HUES48 (cell line): ENCODE data around the gene RNF181.
A peak's percentile ranks its signal among the peaks of the same experiment; 100 is the strongest.
"Not testable (repeated sequence)": the region's sequence is repeated elsewhere in the genome, so short reads cannot be mapped to it uniquely, and the experiment has no call there.

Source experiments
- H3K27ac ChIP-seq: one replicate; pipeline ENCODE4 v1.7.0; 2013; ENCODE audit warnings: low read depth, low read length, inconsistent platforms
- H3K27me3 ChIP-seq: 2 replicates; pipeline ENCODE4 v1.6.1; 2013; ENCODE audit warnings: mild to moderate bottlenecking, low read length; ENCODE audit not compliant: control insufficient read depth, insufficient read depth
- H3K36me3 ChIP-seq: 2 replicates; pipeline ENCODE4 v1.6.1; 2013; ENCODE audit warnings: low read length; ENCODE audit not compliant: control insufficient read depth, insufficient read depth
- H3K4me1 ChIP-seq: 2 replicates; pipeline ENCODE4 v1.6.1; 2013; ENCODE audit warnings: mild to moderate bottlenecking, low read length; ENCODE audit not compliant: control insufficient read depth, insufficient read depth
- H3K4me3 ChIP-seq: 2 replicates; pipeline ENCODE4 v1.5.1; 2013; ENCODE audit warnings: mild to moderate bottlenecking, low read depth, low read length
- H3K9ac ChIP-seq: 2 replicates; pipeline ENCODE4 v1.6.1; 2013; ENCODE audit warnings: mild to moderate bottlenecking, low read depth, low read length, moderate library complexity
- H3K9me3 ChIP-seq: 2 replicates; pipeline ENCODE4 v1.6.1; 2013; ENCODE audit warnings: low read length; ENCODE audit not compliant: control insufficient read depth, insufficient read depth

Gene RNF181

GRCh38 chr2:85554980-85555612 lies 40.4 kb upstream of the RNF181 start:
- H3K27me3 ChIP-seq: no peaks in the 10 kb centered on the region
- no peaks in the 10 kb centered on the region for H3K4me1 ChIP-seq
- no peaks in the 10 kb centered on the region for H3K9me3 ChIP-seq
- no peak overlapping the region for H3K9ac ChIP-seq
- no peak overlapping the region for H3K4me3 ChIP-seq
- H3K27ac ChIP-seq: no peak overlapping the region
- peaks cover 85% of the 10 kb centered on the region for H3K36me3 ChIP-seq

GRCh38 chr2:85557130-85557529 lies 38.4 kb upstream of the RNF181 start:
- no peaks in the 10 kb centered on the region for H3K9me3 ChIP-seq
- no peak overlapping the region for H3K4me3 ChIP-seq
- H3K27ac ChIP-seq: no peak overlapping the region
- peaks cover 66% of the 10 kb centered on the region for H3K36me3 ChIP-seq
- no peak overlapping the region for H3K9ac ChIP-seq
- H3K4me1 ChIP-seq: no peaks in the 10 kb centered on the region
- H3K27me3 ChIP-seq: no peaks in the 10 kb centered on the region

GRCh38 chr2:85558160-85558559 lies 37.4 kb upstream of the RNF181 start:
- H3K9me3 ChIP-seq: no peaks in the 10 kb centered on the region
- no peak overlapping the region for H3K27ac ChIP-seq
- H3K27me3 ChIP-seq: no peaks in the 10 kb centered on the region
- H3K36me3 ChIP-seq: peaks cover 56% of the 10 kb centered on the region
- no peak overlapping the region for H3K4me3 ChIP-seq
- H3K4me1 ChIP-seq: no peaks in the 10 kb centered on the region
- no peak overlapping the region for H3K9ac ChIP-seq

- H3K27ac ChIP-seq, H3K27me3 ChIP-seq, H3K9me3 ChIP-seq, H3K4me1 ChIP-seq: not testable (repeated sequence)
- Histone ChIP-seq H3K36me3 (peaks cover 37% of the 10 kb centered on the region), H3K4me3 (peak overlapping the region; percentile 93), H3K9ac (0 out of 2 replicates have a peak overlapping the region, but pooled peaks have one; percentile 70)
Measured at GRCh38 chr2:85560403-85560726, 35.2 kb upstream of the RNF181 start.

GRCh38 chr2:85560812-85561279 lies 34.7 kb upstream of the RNF181 start:
- H3K27ac ChIP-seq: peak overlapping the region; percentile 97
- no peaks in the 10 kb centered on the region for H3K9me3 ChIP-seq
- peak overlapping the region; percentile 93 for H3K4me3 ChIP-seq
- peaks cover 32% of the 10 kb centered on the region for H3K36me3 ChIP-seq
- H3K27me3 ChIP-seq: no peaks in the 10 kb centered on the region
- H3K9ac ChIP-seq: peak overlapping the region; percentile 70
- H3K4me1 ChIP-seq: no peaks in the 10 kb centered on the region

- H3K9ac ChIP-seq: peak within 1 kb of the TSS; percentile 96
- H3K9me3 ChIP-seq: no peaks in the 10 kb centered on the region
- peaks cover 26% of the 10 kb centered on the region for H3K36me3 ChIP-seq
- H3K4me3 ChIP-seq: peak within 1 kb of the TSS; percentile 93
- H3K27me3 ChIP-seq: no peaks in the 10 kb centered on the region
- H3K27ac ChIP-seq: peak within 1 kb of the TSS; percentile 97
- H3K4me1 ChIP-seq: no peaks in the 10 kb centered on the region
Measured at GRCh38 chr2:85561280-85562212, 34.0 kb upstream of the RNF181 start, which contains the start of gene GGCX. GGCX (minus strand) TSS chr2:85561493; CDS start chr2:85561428, 65 bp downstream.

- Histone ChIP-seq H3K4me3 (no peak overlapping the region), H3K36me3 (peaks cover under 1% of the 10 kb centered on the region; the same call in 1 of the 2 replicates), H3K27me3 (peaks cover under 1% of the 10 kb centered on the region; the same call in 1 of the 2 replicates), H3K4me1 (no peaks in the 10 kb centered on the region), H3K27ac (no peak overlapping the region), H3K9me3 (no peaks in the 10 kb centered on the region), H3K9ac (no peak overlapping the region)
Measured at GRCh38 chr2:85564144-85564563, 31.4 kb upstream of the RNF181 start.

- Histone ChIP-seq H3K36me3 (no peaks in the 10 kb centered on the region), H3K27me3 (peaks cover 19% of the 10 kb centered on the region), H3K9ac (no peak overlapping the region), H3K4me3 (no peak overlapping the region), H3K27ac (no peak overlapping the region), H3K9me3 (no peaks in the 10 kb centered on the region), H3K4me1 (no peaks in the 10 kb centered on the region)
Measured at GRCh38 chr2:85566265-85566664, 29.3 kb upstream of the RNF181 start.

- no peak overlapping the region for H3K27ac ChIP-seq
- H3K27me3 ChIP-seq: peaks cover 26% of the 10 kb centered on the region
- no peaks in the 10 kb centered on the region for H3K9me3 ChIP-seq
- H3K9ac ChIP-seq: no peak overlapping the region
- H3K36me3 ChIP-seq: no peaks in the 10 kb centered on the region
- peaks cover 25% of the 10 kb centered on the region for H3K4me1 ChIP-seq
- no peak overlapping the region for H3K4me3 ChIP-seq
Measured at GRCh38 chr2:85575739-85576138, 19.8 kb upstream of the RNF181 start.

GRCh38 chr2:85577063-85577385 lies 18.5 kb upstream of the RNF181 start:
- peak overlapping the region; percentile 92 for H3K27ac ChIP-seq
- H3K4me3 ChIP-seq: peak overlapping the region; percentile 59
- H3K9me3 ChIP-seq: no peaks in the 10 kb centered on the region
- peaks cover 25% of the 10 kb centered on the region for H3K4me1 ChIP-seq
- no peak overlapping the region for H3K9ac ChIP-seq
- H3K36me3 ChIP-seq: no peaks in the 10 kb centered on the region
- H3K27me3 ChIP-seq: peaks cover 13% of the 10 kb centered on the region
